ENCODE results near the gene FOXJ2. TPM values are rescaled to one million over a fixed set of nuclear protein-coding genes. Genes with fewer than 3 reads are reported as not detected.

FOXJ2 gene
- total RNA-seq, 2 experiments from 2014 or later: 19.3 to 20.3 TPM

DNA sequence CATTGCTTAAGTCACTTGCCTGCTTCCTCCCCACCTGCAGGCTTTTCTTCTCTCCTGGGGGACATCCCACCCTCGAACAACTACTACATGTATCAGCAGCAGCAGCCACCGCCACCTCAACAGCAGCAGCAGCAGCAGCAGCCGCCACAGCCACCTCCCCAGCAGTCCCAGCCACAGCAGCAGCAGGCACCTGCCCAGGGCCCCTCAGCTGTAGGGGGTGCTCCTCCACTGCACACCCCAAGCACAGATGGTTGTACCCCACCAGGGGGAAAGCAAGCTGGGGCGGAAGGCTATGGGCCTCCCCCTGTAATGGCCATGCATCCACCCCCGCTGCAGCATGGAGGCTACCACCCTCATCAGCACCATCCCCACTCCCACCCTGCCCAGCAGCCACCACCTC lies 15.3 kb downstream of the FOXJ2 start:
- ChIA-PET POLR2A (no interaction called here), CTCF (interaction anchor here (6.1 kb wide), 1 partner anchor 31 kb away, joined by 40 read pairs; no protein-coding TSS in a partner anchor)

DNA sequence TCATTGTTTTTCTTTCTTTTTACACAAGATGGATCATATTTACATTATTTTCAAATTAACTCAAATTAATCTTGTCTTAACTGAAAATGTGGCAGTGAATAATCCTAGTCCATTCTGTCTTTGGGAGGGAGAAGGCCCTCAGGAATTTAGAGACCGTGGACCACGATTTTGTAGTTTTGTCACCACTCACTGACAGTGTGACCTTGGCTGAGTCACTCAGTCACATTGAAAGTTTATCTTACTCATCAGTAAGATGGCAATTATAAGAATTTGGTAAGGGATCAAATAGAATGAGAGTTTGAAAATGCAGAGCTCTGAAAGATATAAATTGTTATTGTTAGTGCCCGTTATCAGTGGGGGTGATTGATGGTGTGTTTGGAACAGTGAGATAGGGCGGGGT lies 16.4 kb downstream of the FOXJ2 start:
- ChIA-PET POLR2A (no interaction called here), CTCF (interaction anchor here (6.1 kb wide), 1 partner anchor 30 kb away, joined by 40 read pairs; no protein-coding TSS in a partner anchor)

GRCh38 chr12:8050600-8051250 lies 18.2 kb downstream of the FOXJ2 start:
- ChIA-PET CTCF (interaction anchor here (0.7 kb wide), 1 partner anchor 9 kb away, joined by 3 read pairs; no protein-coding TSS in a partner anchor), POLR2A (no interaction called here)

DNA sequence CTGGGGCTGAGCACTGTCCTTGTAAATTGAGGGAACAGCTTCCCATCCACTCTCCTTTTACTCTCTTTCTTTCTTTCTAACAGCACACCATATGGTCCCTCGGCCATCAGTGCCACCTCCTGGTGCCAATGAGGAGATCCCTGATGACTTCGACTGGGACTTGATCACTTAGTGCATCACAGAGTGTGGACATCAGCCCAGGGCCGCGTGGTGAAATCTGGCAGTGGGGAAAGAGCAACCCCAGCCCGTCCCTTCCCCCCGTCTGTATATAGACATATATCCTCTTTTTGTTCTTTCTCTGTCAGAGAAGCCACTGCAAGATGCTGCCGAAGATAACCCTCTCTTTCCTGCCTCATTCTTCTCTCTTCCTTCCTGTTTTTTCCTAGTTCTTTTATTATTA lies 20.2 kb downstream of the FOXJ2 start:
- POLR2A ChIA-PET: interaction anchor here (0.6 kb wide), 1 partner anchor 422 kb away, joined by 3 read pairs; no protein-coding TSS in a partner anchor

GRCh38 chr12:8054816-8055215 lies 22.3 kb downstream of the FOXJ2 start:
- ChIA-PET POLR2A (no interaction called here), CTCF (interaction anchor here (1.3 kb wide), 2 partner anchors 9 to 11 kb away, joined by 3 to 4 read pairs; partner anchors contain the start of gene C3AR1)

More for the DNA sequence above, 20.2 kb downstream of the FOXJ2 start:
- CTCF ChIA-PET: no interaction called here

GRCh38 chr12:8057306-8057705 lies 24.8 kb downstream of the FOXJ2 start:
- CTCF ChIA-PET: no interaction called here
- POLR2A ChIA-PET: no interaction called here

- ChIA-PET CTCF (interaction anchor here (1.1 kb wide), 1 partner anchor 21 kb away, joined by 4 read pairs; no protein-coding TSS in a partner anchor), POLR2A (no interaction called here)
These were observed 25.3 kb downstream of the FOXJ2 start for GRCh38 chr12:8057839-8058238.

DNA sequence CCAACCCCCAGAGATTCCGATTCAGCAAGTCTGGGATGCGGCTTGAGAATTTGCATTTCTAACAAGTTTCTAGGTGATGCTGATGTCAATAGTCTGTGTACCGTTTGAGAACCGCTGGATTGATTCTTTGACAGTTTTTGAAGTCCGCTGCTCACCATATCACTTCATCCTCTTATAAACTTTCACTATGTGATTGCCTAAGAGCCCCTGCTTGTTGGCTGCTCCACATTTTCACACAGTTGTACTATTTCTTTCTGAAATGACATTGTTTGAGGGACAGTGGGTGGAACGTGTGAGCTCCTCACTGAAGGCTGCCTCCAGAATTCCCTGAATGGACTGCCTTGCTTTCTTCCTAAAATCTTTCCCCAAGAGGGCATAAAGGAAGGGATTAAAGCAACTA lies 26.0 kb downstream of the FOXJ2 start:
- POLR2A ChIA-PET: no interaction called here
- CTCF ChIA-PET: interaction anchor here (1.1 kb wide), 1 partner anchor 20 kb away, joined by 4 read pairs; no protein-coding TSS in a partner anchor

DNA sequence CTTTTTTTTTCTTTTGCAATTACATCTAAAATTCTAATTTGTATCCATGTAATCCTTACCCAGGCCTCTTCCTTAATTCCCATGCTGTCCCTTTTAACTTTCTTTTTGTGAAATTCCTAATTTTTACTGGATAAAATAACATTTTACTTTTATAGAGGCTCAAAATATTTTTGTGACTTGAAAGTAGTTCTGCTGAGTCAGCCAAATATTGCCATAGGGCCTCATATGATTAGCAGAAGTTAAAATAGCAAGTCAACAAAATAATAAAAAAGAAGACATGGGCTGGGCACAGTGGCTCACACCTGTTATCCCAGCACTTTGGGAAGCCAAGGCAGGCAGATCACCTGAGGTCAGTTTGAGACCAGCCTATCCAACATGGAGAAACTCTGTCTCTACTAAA lies 31.6 kb downstream of the FOXJ2 start:
- POLR2A ChIA-PET: interaction anchor here (0.6 kb wide), 1 partner anchor 1593 kb away, joined by 6 read pairs; no protein-coding TSS in a partner anchor

GRCh38 chr12:8065991-8066594 lies 33.6 kb downstream of the FOXJ2 start, which contains the start of gene C3AR1:
Gene C3AR1, minus strand, starts transcription at chr12:8066359. Its CDS starts 6,174 bp downstream, at chr12:8060185.
- CTCF ChIA-PET: interaction anchor here (1.1 to 1.5 kb wide), 2 partner anchors 12 kb away, joined by 4 to 6 read pairs; no protein-coding TSS in a partner anchor
- POLR2A ChIA-PET: no interaction called here

More for the DNA sequence above, 31.6 kb downstream of the FOXJ2 start:
- CTCF ChIA-PET: interaction anchor here (0.6 kb wide), 1 partner anchor 128 kb away, joined by 3 read pairs; no protein-coding TSS in a partner anchor

GRCh38 chr12:8069582-8069981 lies 37.1 kb downstream of the FOXJ2 start:
- POLR2A ChIA-PET: interaction anchor here (0.6 kb wide), 1 partner anchor 78 kb away, joined by 3 read pairs; no protein-coding TSS in a partner anchor
- CTCF ChIA-PET: interaction anchor here (0.6 to 1.4 kb wide), 3 partner anchors 9 to 42 kb away, joined by 3 to 5 read pairs (median 4); no protein-coding TSS in a partner anchor

DNA sequence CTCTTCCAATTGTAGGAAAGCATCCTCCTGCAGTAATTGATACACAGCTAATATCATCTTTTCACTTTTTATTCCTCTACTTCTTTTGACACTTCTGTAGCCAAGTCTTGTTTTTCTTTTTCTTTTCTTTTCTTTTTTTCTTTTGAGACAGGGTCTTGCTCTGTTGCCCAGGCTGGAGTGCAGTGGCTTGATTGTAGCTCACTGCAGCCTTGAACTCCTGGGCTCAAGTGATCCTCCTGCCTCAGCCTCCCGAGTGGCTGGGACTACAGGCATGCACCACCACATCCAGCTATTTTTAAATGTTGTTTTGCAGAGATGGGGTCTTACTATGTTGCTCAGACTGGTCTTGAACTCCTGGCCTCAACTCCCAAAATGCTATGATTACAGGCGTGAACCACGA lies 39.3 kb downstream of the FOXJ2 start:
- POLR2A ChIA-PET: interaction anchor here (0.6 kb wide), 1 partner anchor 135 kb away, joined by 5 read pairs; no protein-coding TSS in a partner anchor
- CTCF ChIA-PET: interaction anchor here (1.1 kb wide), 1 partner anchor 26 kb away, joined by 3 read pairs; no protein-coding TSS in a partner anchor

- ChIA-PET POLR2A (no interaction called here), CTCF (no interaction called here)
These were observed 43.4 kb downstream of the FOXJ2 start for GRCh38 chr12:8075935-8076334.

DNA sequence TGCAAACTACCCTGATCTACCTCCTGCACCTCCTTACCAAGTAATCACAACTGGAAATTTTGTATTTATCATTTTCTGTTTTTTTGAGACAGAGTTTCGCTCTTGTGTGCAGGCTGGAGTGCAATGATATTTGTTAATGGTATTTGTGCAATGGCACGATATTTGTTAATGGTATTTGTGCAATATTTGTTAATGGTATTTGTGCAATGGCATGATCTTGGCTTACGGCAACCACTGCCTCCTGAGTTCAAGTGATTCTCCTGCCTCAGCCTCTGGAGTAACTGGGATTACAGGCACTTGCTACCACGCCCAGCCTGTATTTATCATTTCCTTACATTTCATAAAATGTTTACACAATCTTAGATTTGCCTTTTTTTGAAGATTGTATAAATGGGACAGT lies 43.9 kb downstream of the FOXJ2 start:
- POLR2A ChIA-PET: no interaction called here
- CTCF ChIA-PET: interaction anchor here (0.8 to 4.8 kb wide), 2 partner anchors 30 to 245 kb away, joined by 3 to 40 read pairs; no protein-coding TSS in a partner anchor

DNA sequence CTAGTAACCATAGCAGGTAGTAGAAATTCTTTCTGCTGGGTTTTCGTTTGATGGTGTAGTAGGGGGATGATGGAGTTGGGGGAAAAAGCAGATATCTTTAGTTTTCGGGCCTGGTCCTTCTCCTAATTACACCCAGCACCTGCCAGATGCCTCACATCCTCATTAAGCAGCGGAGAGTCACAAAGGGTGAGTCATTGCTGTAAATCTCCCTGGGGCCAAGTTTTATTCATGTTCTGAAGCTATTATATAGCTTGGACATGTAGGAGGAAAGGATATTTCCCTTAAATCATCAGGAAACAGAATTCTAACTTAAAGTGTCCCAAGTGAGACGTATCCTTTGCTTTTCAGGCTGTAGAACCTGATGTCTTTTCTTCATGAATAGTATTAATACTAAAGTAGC lies 44.7 kb downstream of the FOXJ2 start:
- ChIA-PET POLR2A (interaction anchor here (1.1 kb wide), 1 partner anchor 18 kb away, joined by 3 read pairs; no protein-coding TSS in a partner anchor), CTCF (interaction anchor here (0.8 to 4.8 kb wide), 4 partner anchors 11 to 246 kb away, joined by 3 to 40 read pairs (median 8); partner anchors contain the start of gene C3AR1)

GRCh38 chr12:8078398-8078797 lies 45.9 kb downstream of the FOXJ2 start:
- POLR2A ChIA-PET: interaction anchor here (0.6 to 1.2 kb wide), 3 partner anchors 38 to 107 kb away, joined by 3 to 7 read pairs (median 4); no protein-coding TSS in a partner anchor
- CTCF ChIA-PET: interaction anchor here (0.7 to 4.8 kb wide), 12 partner anchors 8 to 146 kb away, joined by 3 to 40 read pairs (median 5); partner anchors contain the start of genes C3AR1 and FOXJ2

DNA sequence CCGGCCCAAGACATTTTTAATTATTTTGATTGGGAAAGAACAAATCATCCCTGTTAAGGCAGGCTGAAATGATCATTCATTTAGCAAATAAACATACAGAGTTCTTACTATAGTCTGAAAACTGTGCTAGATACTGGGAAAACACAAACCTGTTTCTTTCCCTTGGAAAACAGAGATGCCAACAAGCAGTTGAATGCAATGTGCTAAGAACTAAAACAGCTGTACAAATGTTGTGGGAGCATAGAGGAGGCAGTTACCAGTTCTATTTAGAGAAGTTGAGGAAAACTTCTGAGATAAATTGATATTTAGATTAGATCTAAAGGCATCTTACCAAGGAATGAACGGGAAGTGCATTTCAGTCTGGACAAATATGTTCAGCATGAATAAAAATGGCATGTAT lies 46.4 kb downstream of the FOXJ2 start:
- POLR2A ChIA-PET: interaction anchor here (0.5 to 1.2 kb wide), 2 partner anchors 52 to 394 kb away, joined by 3 to 7 read pairs; no protein-coding TSS in a partner anchor
- CTCF ChIA-PET: interaction anchor here (0.8 to 4.8 kb wide), 11 partner anchors 13 to 80 kb away, joined by 3 to 40 read pairs (median 5); partner anchors contain the start of genes C3AR1 and FOXJ2

DNA sequence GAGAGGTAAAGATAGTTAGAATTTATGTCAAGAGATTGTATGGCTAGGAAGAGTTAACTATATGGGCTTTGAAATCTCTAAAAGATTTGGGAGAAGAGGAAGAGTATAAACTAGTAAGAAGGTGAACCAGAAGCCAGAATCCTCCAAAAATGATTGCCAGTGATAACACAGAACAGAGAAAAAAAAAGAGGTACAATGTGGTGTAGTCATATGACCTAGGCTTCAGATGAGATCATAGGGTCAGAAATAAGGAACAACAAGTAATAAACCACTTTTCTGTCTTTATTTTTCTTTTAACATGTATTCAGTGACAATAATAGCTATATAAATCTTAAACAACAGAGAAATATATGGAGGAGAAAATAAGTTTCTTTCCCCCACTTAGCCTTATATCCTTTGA lies 47.6 kb downstream of the FOXJ2 start:
- CTCF ChIA-PET: interaction anchor here (4.8 kb wide), 1 partner anchor 34 kb away, joined by 40 read pairs; no protein-coding TSS in a partner anchor

DNA sequence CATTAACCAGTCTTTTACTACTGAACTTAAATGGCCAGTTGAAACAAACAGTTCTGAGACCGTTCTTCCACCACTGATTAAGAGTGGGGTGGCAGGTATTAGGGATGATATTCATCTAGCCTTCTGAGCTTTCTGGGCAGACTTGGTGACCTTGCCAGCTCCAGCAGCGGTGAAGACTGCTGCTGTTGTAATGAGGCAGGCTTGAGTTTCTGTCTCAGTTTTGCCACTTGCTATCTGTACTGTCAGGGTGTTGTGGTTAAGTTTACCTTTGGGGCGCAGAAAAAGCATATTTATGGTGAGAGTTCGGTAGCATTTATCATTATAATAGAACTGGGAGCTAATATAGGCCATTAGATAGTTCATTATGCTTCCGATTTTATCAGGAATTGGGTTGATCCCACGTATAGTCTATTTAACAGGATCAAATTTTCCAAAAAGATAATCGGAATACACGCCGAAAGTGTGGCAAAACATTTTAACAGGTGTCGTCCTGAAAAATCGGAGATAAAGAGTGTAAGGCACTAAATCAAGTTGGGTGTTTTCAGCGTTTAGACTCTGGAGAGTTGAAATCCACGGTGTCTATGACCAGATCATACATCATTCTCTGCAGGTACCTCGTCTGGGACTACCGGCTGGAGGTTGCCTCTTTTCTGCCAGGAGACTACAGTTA lies 48.9 kb downstream of the FOXJ2 start:
- ChIA-PET CTCF (interaction anchor here (1.0 to 4.8 kb wide), 2 partner anchors 35 to 121 kb away, joined by 3 to 40 read pairs; no protein-coding TSS in a partner anchor), POLR2A (interaction anchor here (0.8 to 1.0 kb wide), 2 partner anchors 110 to 121 kb away, joined by 3 to 4 read pairs; no protein-coding TSS in a partner anchor)

More for the DNA sequence above, 47.6 kb downstream of the FOXJ2 start:
- POLR2A ChIA-PET: no interaction called here
